ENCODE results near the gene DENND1A. TPM values are rescaled to one million over a fixed set of nuclear protein-coding genes. Genes with fewer than 3 reads are reported as not detected.

DENND1A gene
- total RNA-seq, 1 experiment from 2014 or later, result 42.5 TPM

DNA sequence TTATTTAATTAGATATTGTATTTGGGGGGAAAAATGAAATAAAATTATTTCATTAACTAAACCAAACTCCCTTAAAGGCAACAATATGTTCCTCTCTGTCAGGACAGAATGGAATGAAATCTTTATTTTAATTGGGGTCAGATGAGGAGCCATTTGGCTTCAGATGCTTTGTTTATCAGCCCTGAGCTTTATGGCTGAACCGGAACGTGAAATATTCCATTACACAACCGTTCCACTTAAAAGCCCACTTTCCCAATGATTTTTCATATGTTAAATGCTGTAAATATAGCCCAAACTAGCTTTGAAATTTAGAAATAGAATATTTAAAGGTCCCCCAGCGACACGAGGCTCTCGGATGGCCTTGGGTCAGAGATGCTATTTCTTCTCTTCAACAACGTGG lies 424.4 kb downstream of the DENND1A start:
- H3K27me3 Mint-ChIP-seq (ENCODE audit: insufficient read depth, unreplicated experiment), result no peaks in the 10 kb centered on the region
- POLR2A ChIA-PET, result no interaction called here

DNA sequence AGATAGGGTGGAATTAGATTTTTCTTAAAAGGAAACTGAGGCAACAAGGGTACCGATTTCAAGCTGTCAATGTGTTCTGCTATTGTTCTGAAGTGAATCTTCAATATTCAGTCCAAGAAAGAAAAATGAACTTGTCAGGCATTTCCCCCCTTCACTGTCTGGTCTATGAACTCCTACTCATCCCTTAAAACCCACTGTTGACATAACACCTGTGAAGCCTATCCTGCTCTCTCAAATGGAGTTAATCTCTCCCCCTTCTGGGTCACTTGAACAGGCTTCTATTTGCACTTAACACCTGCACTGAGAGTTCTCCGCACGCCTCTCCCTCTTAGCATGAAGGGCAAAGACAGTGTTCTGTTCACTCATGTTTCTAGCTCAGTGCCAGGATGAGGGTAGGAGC lies 429.6 kb downstream of the DENND1A start:
- no TSS peak for BruUV-seq (replicated peaks)
- no peaks in the 10 kb centered on the region for H3K27me3 Mint-ChIP-seq (ENCODE audit: insufficient read depth, unreplicated experiment)
- no peak overlapping the region for H3K27ac Mint-ChIP-seq (ENCODE audit: low read depth, unreplicated experiment)
- TF ChIP-seq, protein P1, sequence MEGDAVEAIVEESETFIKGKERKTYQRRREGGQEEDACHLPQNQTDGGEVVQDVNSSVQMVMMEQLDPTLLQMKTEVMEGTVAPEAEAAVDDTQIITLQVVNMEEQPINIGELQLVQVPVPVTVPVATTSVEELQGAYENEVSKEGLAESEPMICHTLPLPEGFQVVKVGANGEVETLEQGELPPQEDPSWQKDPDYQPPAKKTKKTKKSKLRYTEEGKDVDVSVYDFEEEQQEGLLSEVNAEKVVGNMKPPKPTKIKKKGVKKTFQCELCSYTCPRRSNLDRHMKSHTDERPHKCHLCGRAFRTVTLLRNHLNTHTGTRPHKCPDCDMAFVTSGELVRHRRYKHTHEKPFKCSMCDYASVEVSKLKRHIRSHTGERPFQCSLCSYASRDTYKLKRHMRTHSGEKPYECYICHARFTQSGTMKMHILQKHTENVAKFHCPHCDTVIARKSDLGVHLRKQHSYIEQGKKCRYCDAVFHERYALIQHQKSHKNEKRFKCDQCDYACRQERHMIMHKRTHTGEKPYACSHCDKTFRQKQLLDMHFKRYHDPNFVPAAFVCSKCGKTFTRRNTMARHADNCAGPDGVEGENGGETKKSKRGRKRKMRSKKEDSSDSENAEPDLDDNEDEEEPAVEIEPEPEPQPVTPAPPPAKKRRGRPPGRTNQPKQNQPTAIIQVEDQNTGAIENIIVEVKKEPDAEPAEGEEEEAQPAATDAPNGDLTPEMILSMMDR (IDR thresholded peaks at IDR 0.05; ENCODE audit: unreplicated experiment), result no peak
- no peak for DNase-seq (ENCODE audit: unreplicated experiment)
- H3K9me3 Mint-ChIP-seq (ENCODE audit: unreplicated experiment), result no peaks in the 10 kb centered on the region
- no peaks in the 10 kb centered on the region for H3K36me3 Mint-ChIP-seq (ENCODE audit: insufficient read depth, unreplicated experiment)
- ChIA-PET CTCF (no interaction called here), POLR2A (no interaction called here)
- intact Hi-C loops (cut with micrococcal nuclease), result no loop called here
- H3K4me1 Mint-ChIP-seq (ENCODE audit: insufficient read depth, unreplicated experiment), result no peaks in the 10 kb centered on the region
- no peak overlapping the region for H3K4me3 Mint-ChIP-seq (ENCODE audit: unreplicated experiment)

More for the DNA sequence above, 424.4 kb downstream of the DENND1A start:
- no peaks in the 10 kb centered on the region for H3K9me3 Mint-ChIP-seq (ENCODE audit: unreplicated experiment)
- BruUV-seq (replicated peaks), result no TSS peak
- no peak overlapping the region for H3K27ac Mint-ChIP-seq (ENCODE audit: low read depth, unreplicated experiment)
- TF ChIP-seq, protein P1 (IDR thresholded peaks at IDR 0.05; ENCODE audit: unreplicated experiment), result no peak
- no peak overlapping the region for H3K4me3 Mint-ChIP-seq (ENCODE audit: unreplicated experiment)
- CTCF ChIA-PET, result no interaction called here
- no peaks in the 10 kb centered on the region for H3K4me1 Mint-ChIP-seq (ENCODE audit: insufficient read depth, unreplicated experiment)
- intact Hi-C loops (cut with micrococcal nuclease), result no loop called here
- DNase-seq (ENCODE audit: unreplicated experiment), result no peak
- no peaks in the 10 kb centered on the region for H3K36me3 Mint-ChIP-seq (ENCODE audit: insufficient read depth, unreplicated experiment)

DNA sequence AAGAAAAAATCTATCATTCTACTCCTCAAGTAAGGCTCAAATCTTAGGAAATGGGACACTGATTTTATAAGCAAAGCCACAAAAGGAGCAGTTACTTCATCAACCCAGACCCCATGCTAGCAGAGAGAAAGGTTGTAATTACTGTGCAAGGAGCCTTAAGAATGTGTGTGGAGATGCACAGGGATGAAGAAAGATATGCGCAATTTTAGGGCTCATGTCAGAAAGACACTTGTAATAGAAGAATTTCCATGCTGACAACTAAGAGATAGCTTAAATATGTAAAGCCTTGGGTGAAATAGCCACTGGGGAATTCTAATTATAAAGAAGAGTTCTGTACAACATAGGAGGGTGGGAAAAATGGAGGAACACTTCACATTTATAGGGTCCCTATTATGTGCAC lies 432.1 kb downstream of the DENND1A start:
- TF ChIP-seq, protein P1 (IDR thresholded peaks at IDR 0.05; ENCODE audit: unreplicated experiment), result no peak
- POLR2A ChIA-PET, result no interaction called here
- no peak for DNase-seq (ENCODE audit: unreplicated experiment)
- CTCF ChIA-PET, result interaction anchor here (1.5 kb wide), 1 partner anchor 18 kb away, joined by 3 read pairs; no protein-coding TSS in a partner anchor
- no peak overlapping the region for H3K27ac Mint-ChIP-seq (ENCODE audit: low read depth, unreplicated experiment)
- no peaks in the 10 kb centered on the region for H3K36me3 Mint-ChIP-seq (ENCODE audit: insufficient read depth, unreplicated experiment)
- no peaks in the 10 kb centered on the region for H3K4me1 Mint-ChIP-seq (ENCODE audit: insufficient read depth, unreplicated experiment)
- no peaks in the 10 kb centered on the region for H3K27me3 Mint-ChIP-seq (ENCODE audit: insufficient read depth, unreplicated experiment)
- intact Hi-C loops (cut with micrococcal nuclease), result no loop called here
- BruUV-seq (replicated peaks), result no TSS peak
- H3K9me3 Mint-ChIP-seq (ENCODE audit: unreplicated experiment), result no peaks in the 10 kb centered on the region
- H3K4me3 Mint-ChIP-seq (ENCODE audit: unreplicated experiment), result no peak overlapping the region

DNA sequence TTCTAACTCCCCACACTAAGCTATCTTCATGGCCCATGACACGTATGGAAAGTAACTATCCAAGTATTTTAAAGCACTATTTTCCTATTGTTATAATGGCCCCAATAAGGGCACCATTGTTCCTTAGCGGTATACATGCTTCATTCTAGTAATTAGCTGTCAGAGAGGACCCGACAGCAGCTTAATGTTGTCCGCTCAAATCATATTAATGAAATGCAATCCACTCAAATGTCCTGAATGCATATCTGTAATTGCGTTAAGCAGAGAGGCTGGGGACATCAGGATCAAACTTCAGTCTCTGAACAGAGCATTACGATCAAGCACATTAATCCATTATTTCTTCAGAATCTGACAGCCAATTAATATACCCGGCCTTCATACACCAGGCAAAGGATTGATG lies 434.2 kb downstream of the DENND1A start:
- H3K36me3 Mint-ChIP-seq (ENCODE audit: insufficient read depth, unreplicated experiment), result no peaks in the 10 kb centered on the region
- ChIA-PET POLR2A (no interaction called here), CTCF (interaction anchor here (1.0 kb wide), 1 partner anchor 37 kb away, joined by 3 read pairs; no protein-coding TSS in a partner anchor)
- BruUV-seq (replicated peaks), result no TSS peak
- no peak overlapping the region for H3K27ac Mint-ChIP-seq (ENCODE audit: low read depth, unreplicated experiment)
- no peak overlapping the region for H3K4me3 Mint-ChIP-seq (ENCODE audit: unreplicated experiment)
- no peaks in the 10 kb centered on the region for H3K4me1 Mint-ChIP-seq (ENCODE audit: insufficient read depth, unreplicated experiment)
- DNase-seq (ENCODE audit: unreplicated experiment), result no peak
- no peaks in the 10 kb centered on the region for H3K27me3 Mint-ChIP-seq (ENCODE audit: insufficient read depth, unreplicated experiment)
- H3K9me3 Mint-ChIP-seq (ENCODE audit: unreplicated experiment), result no peaks in the 10 kb centered on the region
- intact Hi-C loops (cut with micrococcal nuclease), result no loop called here
- TF ChIP-seq, protein P1 (IDR thresholded peaks at IDR 0.05; ENCODE audit: unreplicated experiment), result no peak
